NCI-H1048 (cell line): ENCODE measurements around the gene ATE1.
"Not testable (repeated sequence)": the region's sequence is repeated elsewhere in the genome, so short reads cannot be mapped to it uniquely, and the experiment has no call there.

Experiments used
- DNase-seq: peaks from one replicate; lab custom pipeline; 2025; lab: John Stamatoyannopoulos, UW

Gene ATE1

DNA sequence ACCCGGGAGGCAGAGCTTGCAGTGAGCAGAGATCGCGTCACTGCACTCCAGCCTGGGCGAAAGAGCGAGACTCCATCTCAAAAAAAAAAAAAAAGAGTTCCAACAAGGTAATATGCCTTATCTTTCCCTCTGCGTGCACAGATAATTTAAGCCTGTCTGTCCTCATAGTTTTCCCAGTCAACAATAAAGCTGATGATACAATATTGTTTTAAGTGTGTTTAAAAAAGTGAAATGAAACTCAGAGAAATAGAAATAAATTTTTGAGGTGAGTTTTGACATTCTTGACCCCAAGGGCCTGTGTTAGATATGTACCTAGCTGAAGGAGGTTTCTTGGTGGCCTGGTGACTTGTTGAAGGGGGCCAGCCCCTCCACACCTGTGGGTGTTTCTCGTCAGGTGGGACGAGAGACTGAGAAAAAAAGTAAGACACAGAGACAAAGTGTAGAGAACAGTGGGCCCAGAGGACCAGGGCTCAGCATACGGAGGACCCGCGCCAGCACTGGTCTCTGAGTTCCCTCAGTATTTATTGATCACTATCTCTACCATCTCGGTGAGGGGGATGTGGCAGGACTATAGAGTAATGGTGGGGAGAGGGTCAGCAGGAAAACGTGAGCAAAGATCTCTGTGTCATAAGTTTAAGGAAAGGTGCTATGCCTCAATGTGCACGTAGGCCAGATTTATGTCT lies 1.9 kb upstream of the ATE1 start:
- not testable (repeated sequence) for DNase-seq

DNA sequence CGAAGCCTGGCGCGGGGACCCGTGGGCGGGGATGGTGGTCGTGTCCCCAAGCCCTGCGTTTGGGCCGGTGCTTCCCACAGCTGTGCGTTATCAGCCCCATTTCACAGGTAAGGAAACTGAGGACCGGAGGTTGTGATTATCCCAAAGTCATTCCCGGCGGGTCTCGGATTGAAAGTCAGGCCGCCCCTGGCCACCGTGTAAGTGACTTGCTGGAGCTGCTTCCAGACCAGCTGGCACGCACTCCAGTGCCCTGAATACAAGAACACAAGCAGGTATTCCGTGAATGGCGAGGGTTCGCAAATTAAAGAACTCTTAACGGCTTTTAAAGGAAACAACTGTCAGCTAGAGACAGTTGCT lies 675 bp upstream of the ATE1 start:
- no peak for DNase-seq

DNA sequence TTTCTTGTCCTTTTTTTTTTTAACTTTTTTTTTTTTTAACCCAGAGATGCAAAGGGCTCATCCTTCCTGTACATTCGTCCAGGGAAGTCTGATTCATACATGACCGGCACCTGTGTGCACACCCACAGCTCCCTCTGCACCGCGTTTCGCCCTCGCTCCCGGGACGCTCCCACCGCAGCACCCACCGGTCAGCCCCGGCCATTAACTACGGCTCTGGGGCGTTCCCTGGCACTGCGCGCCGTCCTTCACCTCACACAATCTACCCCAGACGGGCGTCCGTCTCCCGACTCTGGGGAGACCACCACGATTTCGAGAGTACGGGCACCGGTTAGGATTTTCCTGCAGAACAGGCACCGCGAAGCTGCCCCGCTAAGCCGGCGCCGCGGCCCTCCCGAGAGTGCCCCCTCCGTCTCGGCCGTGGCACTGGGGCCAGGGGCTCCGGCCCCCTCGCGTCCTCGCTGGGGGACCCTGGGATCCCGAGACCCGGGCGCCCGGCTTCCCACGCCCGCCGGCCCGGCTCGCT lies 452 bp downstream of the ATE1 start:
- DNase-seq = no peak

GRCh38 chr10:121926671-121927317 lies 1.0 kb downstream of the ATE1 start:
- DNase-seq = no peak

DNA sequence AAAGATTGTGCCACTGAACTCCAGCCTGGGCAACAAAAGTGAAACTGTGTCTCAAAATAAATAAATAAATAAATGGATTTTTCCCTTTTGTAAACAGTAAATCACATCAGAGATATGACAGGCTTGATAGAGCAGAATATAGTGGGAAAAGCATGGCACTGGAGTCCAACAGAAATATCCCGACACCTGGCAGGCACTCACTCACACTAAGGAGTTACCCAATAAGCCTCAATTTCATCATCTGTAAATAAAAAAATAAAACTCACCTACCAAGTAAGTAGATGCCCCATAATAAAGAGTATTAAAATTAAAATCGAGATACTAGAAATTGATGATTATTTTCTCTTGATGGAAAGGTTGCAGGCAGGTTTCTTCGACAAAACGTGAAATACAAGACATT lies 1.7 kb downstream of the ATE1 start:
- DNase-seq = no peak

DNA sequence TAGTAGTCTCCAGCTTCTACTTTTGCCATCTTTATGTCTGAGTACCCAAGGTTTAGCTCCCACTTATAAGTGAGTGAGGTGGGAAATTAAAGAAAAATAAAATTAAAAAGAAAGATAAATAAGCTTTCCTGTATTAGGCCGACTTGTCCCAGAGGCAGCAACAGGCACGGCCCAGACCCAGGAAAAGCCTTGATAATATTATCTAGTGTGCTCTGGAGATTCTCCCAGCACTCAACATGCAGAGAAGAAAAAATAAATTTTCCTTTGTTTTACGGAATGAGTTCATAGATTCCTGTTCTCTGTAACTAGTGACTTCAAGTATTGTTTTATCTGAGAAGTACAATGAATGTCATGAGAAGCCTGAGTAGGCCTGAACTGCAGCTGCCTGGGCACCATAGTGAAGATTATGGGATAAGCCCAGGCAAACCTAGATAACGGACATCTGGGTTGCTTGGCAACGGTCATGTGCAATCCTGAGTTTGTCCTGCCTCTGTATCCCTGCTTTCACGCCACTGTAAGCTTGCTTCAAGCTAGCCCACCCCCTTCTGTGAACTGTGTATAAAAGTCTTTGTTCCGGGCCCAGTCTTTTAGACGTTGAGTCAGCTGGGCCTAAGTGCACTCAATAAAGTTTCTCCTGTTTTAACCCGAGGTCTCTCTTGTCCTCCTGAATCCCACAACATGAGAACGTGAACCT lies 6.4 kb downstream of the ATE1 start:
- DNase-seq = no peak

- no peak for DNase-seq
Observed at GRCh38 chr10:121919666-121920065, 8.2 kb downstream of the ATE1 start.

- DNase-seq = not testable (repeated sequence)
Observed at GRCh38 chr10:121918800-121919199, 9.0 kb downstream of the ATE1 start.

GRCh38 chr10:121914661-121915060 lies 13.2 kb downstream of the ATE1 start:
- no peak for DNase-seq

DNA sequence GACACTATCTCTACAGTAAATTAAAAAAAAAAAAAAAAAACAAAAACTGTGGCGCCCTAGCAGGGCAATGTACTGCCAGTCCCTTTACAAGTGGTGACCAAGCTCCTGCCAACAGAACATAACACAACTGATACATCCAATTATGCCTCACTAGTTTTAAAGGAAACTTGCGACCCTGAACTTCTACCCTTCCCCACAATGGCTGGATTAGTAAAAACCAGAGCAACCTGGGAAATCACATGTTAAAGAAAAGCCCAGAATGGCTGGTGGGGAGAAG lies 16.5 kb downstream of the ATE1 start:
- no peak for DNase-seq

DNA sequence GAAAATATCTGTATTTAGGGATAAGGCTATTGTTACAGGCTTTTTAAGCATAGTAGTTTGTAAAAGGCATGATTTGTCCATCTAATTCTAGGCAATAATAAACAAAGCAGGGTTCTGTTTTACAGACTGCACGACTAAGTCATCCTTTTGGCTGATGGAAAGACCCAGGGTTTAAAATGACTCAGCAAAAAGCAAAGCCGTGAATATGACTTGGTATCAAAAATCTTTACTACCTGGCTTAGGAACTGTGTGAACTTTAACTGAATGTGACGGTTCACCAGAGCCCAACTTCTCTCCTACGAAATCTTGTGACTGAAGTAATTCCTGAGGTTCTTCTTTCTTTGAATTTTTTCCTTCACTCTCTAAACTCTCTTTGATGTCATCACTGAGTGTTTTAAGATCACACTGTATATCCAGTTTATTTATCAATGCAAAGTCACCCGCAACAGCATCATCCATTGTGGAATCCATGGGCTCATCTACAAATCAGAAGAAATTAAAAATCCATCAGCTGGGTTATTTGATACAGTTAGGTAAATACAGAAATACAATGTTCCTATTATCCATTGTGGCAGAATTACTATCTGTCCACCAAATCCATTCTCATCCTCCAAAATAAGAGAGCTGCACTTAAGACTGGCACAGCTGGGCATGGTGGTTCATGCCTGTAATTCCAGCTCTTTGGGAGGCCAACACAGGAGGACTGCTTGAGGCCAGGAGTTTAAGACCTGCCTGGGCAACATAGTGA lies 17.0 kb downstream of the ATE1 start:
- no peak for DNase-seq

DNA sequence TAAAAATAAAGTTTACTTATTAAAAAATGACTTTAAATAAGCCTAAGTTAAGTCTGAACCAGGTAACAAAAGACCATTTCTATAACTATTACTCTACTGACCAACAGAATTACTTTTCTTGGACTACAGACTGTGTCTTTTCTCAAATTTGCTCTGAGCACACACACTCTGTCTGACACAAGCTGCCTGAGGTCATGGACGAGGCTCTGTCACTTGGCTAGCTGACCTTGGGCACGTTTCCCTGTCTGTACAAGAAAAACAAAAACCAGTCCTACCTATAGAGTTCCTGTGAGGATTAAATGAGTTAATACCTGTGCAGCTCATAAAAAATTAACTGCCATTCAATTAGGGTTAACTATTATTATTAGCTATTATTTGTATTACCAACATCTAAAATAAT lies 22.9 kb downstream of the ATE1 start:
- no peak for DNase-seq

DNA sequence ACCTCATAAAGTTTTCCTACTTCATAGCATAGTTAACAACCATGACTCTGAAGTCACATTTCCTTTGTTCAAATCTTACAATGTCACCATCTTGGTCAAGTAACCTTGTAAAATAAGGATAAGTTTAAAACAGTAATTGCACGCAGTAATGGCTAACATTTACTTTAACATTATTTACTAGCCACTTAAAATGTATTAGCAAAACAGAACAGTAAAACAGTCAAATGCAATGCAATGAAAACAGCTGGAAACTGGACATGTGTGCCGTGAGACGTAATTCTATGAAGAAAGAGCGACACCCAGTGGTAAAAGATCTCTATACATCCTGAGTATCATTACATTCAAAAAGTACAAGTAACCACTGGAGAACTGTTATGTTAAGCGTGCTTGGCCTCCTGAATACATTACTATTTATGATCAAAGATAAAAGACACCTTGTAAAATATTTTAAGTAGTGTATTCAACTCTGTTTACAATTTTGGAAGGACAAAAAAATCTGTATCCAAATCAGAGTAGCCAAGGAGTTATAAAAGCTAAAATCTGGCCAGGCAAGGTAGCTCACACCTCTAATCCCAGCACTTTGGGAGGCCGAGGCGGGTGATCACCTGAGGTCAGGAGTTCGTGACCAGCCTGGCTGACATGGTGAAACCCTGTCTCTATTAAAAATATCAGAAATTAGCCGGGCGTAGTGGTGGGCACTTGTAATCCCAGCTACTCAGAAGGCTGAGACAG lies 27.2 kb downstream of the ATE1 start:
- no peak for DNase-seq

- DNase-seq = no peak
Observed at GRCh38 chr10:121899727-121900126, 28.1 kb downstream of the ATE1 start.

DNA sequence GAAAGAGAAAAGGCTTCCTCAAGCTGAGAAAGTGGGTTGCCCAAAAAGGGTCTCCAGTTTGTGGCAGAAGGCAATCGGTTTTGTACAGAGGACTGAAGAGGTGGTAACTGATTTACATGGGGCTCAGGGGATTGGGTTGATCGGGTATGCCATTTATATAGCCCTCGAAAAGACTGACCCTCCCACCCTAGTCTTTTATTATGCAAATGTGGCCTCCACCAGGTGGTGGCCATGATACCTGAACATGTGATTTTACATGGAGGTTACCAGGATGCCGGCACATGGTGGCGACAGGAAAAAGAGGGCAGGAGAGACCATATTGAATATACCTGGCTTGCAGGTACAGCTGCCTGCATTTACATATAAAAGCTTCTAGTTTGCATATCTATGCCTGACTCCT lies 36.7 kb downstream of the ATE1 start:
- DNase-seq = no peak

DNA sequence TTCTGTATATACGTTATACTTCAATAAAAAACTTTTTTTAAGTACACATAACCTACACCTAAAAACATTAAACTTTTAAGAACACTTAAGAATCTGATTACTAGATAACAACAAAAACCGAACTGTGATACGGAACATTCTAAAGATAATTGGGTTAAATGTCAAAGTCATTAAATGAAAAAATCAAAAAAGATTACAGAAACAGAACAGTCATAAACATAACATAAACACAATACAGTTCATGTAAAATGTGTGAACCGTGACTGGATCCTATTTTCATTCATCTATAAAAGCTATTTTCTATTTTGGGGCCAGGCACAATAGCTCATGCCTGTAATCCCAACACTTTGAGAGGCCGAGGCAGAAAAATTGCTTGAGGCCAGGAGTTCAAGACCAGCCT lies 38.6 kb downstream of the ATE1 start:
- no peak for DNase-seq

- no peak for DNase-seq
Observed at GRCh38 chr10:121886997-121887622, 40.7 kb downstream of the ATE1 start.

DNA sequence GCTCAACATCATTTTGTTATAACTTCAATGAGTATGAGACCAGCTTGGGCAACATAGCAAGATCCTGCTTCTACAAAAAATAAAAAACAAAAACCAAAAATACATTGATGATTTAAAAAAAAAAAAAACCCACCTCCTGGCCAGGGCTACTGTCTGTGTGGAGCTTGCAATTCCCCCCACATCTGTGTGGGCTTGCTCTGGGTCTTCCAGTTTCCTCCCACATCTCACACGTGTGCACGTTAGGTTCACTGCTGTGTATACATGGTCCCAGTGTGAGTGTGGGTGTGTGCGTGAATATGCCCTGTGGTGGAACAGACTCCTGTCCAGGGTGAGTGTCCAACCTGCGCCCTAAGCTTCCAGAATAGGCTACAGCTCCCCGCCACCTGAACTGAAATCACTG lies 41.6 kb downstream of the ATE1 start:
- no peak for DNase-seq

- no peak for DNase-seq
Observed at GRCh38 chr10:121880895-121881294, 46.9 kb downstream of the ATE1 start.

GRCh38 chr10:121879476-121879875 lies 48.4 kb downstream of the ATE1 start:
- no peak for DNase-seq

GRCh38 chr10:121873236-121873635 lies 54.6 kb downstream of the ATE1 start:
- DNase-seq = no peak

GRCh38 chr10:121870413-121870812 lies 57.4 kb downstream of the ATE1 start:
- no peak for DNase-seq
